AG09309 (cell line): ENCODE measurements around the gene ACIN1.

ENCODE experiments used
- DNase-seq: peaks from one replicate; pipeline ENCODE4 v3.0.0-alpha.2; 2010; ENCODE audit warnings: low read depth
- H3K4me3 ChIP-seq: 2 replicates; pipeline ENCODE4 v1.5.1; 2011; ENCODE audit warnings: mild to moderate bottlenecking, low read depth, low read length, moderate library complexity; ENCODE audit not compliant: control insufficient read depth
- TF ChIP-seq, protein P1 (sequence below): IDR thresholded peaks from 2 replicates; pipeline ENCODE4 v1.5.1; 2011; ENCODE audit warnings: mild to moderate bottlenecking, low read depth, low read length, inconsistent platforms; ENCODE audit not compliant: insufficient read depth, control insufficient read depth; ENCODE audit errors: missing control alignments

ACIN1 gene

DNA sequence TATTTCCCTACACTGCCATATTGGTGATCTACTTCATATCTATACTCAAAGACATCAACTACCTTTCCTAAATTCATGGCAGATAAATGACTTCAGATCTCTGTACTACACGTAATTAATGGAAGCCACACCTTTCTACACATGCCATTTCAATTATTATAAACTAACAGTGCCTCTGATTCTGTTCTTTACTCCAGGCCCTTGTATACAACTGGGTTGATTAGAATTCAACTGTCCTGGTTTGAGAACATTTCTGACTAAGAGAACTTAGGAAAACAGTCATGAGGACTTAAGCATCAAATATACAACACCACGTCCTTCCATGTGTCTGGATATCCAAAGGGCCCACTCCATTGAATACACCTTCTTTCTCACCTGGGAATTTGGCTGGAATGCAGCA is 1.8 kb downstream of the ACIN1 start:
- TF ChIP-seq, protein P1, sequence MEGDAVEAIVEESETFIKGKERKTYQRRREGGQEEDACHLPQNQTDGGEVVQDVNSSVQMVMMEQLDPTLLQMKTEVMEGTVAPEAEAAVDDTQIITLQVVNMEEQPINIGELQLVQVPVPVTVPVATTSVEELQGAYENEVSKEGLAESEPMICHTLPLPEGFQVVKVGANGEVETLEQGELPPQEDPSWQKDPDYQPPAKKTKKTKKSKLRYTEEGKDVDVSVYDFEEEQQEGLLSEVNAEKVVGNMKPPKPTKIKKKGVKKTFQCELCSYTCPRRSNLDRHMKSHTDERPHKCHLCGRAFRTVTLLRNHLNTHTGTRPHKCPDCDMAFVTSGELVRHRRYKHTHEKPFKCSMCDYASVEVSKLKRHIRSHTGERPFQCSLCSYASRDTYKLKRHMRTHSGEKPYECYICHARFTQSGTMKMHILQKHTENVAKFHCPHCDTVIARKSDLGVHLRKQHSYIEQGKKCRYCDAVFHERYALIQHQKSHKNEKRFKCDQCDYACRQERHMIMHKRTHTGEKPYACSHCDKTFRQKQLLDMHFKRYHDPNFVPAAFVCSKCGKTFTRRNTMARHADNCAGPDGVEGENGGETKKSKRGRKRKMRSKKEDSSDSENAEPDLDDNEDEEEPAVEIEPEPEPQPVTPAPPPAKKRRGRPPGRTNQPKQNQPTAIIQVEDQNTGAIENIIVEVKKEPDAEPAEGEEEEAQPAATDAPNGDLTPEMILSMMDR: no peak
- no peak for DNase-seq
- H3K4me3 ChIP-seq: peak overlapping the region; percentile 91; the same call in 1 of the 2 replicates

DNA sequence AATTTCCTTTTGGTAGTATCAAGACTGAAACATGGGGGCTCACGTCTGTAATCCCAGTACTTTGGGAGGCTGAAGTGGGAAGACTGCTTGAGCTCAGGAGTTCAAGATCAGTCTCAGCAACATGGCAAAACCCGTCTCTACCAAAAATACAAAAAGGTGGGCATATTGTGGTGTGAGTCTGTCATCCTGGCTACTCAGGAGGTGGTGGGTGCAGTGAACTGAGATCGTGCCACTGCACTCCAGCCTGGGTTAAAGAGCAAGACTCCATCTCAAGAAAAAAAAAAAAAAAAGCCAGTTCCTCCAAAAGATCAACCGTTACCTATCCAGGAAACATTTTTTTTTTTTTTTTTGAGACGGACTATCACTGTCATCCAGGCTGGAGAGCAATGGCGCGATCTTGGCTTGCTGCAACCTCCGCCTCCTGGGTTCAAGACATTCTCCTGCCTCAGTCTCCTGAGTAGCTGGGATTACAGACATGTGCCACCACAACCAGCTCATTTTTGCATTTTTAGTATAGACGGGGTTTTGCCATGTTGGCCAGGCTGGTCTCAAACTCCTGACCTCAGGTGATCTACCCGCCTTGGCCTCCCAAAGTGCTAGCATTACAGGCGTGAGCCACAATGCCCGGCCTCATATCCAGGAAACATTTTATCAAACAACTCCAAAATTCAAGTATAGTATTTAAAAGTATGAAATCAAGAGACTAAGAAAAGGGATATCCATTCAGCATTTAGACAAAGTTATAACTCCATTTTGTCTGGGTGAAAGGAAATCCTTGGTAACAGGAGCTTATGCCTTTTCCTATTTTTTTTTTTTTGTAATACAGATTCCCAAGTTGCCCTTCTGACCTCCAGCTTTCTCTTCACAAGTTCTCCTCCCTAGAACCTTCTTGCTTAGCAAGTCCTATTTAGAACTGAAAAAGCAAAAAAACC is 3.4 kb downstream of the ACIN1 start:
- TF ChIP-seq, protein P1: no peak

DNA sequence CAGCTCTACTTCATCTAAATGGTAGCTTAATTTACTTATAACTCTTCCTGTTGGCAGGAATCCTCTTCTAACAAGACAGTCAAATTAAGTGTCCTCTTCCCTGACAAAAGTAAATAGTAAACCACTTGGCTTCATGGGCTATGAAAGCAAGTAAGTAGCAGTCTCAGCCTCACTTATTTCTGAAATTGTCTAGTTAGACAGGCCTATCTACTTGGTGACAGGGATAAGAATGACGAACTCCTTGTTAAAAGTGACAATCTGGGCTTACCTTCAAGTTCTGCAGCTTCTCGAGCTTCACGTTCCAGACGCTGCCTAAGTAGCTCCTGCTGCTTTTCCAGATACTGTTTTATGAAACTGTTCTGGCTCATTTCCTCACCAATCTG is 4.7 kb downstream of the ACIN1 start:
- no peak for DNase-seq
- no peak overlapping the region for H3K4me3 ChIP-seq
- TF ChIP-seq, protein P1: no peak

More for the DNA sequence above, 3.4 kb downstream of the ACIN1 start:
- DNase-seq: no peak
- H3K4me3 ChIP-seq: no peak overlapping the region

DNA sequence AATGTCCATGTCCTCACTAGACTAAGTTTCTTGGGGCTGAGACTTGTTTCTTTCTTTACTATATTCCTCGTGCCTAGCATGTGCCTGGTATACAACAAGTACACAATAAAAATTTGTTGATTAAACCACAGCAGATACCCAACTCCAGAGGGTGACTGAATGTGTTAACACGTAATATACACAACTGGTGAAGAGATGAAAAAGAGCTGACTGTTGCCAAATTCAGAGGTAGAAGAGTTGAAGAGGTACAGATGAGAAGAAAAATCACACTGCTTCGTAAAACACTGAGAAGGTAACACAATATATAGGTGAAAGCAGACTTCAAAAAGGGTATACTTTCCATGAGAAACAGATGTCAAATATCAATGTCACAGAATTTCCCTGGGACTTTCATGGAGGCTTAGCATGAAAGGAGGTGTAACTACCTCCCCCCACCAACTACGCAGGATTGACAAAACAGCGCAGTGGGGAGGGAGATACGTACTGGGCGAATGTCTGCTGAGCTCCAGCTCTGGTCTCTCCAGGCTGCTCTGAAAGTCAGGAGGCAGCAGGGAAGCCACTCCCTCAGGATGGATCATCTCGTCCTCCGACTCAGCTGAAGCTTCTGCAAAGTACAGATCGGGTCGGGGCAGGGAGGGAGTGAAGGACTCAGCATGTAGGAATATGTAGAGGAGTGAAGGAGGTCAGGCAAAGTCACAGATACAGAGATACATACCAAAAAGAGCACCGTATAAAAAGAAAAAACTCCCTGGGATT is 5.3 kb downstream of the ACIN1 start:
- TF ChIP-seq, protein P1: no peak
- no peak for DNase-seq
- no peak overlapping the region for H3K4me3 ChIP-seq

DNA sequence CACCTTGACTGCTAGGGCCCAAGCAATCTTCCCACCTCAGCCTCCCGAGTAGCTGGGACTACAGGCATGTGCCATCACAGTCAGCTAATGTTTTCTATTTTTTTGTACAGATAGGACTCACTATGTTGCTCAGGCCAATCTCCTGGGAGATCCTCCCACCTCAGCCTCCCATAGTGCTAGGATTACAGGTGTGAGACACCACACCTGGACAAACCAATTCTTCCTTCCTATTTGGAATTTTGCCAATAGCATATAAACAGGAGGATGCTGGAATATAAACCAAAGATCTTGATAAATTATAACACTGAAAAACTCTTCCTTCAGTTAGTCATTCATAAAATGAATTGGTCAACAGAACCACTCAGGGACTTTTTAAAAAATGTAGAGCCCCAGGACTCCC is 8.4 kb downstream of the ACIN1 start:
- DNase-seq: no peak
- TF ChIP-seq, protein P1: no peak
- H3K4me3 ChIP-seq: no peak overlapping the region

DNA sequence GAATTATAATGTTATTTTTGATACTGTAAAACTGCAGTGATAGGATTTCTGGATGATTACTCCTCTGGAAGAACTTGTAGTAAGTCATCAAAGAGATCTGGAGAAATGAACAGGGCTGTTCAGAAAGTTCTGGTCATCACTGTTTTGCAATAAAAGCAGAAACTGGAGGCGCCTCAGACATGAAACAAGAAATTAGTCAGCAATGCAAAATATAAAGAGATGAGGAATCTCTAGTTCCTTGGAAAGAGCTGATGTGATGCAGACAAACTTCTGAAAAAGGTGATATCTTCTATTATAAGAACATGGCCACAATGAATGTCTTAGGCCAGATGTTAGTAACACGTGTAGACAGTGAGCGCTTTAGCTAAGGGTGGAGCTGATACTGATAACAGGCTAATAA is 9.5 kb downstream of the ACIN1 start:
- no peak overlapping the region for H3K4me3 ChIP-seq
- TF ChIP-seq, protein P1: no peak
- no peak for DNase-seq
